ENCODE data around the gene VARS2. TPM values are rescaled to one million over a fixed set of nuclear protein-coding genes. Genes with fewer than 3 reads are reported as not detected.
"Not testable (repeated sequence)": the region's sequence is repeated elsewhere in the genome, so short reads cannot be mapped to it uniquely, and the experiment has no call there.

VARS2 gene
- polyA plus RNA-seq, 1 experiment: 16.1 TPM

DNA sequence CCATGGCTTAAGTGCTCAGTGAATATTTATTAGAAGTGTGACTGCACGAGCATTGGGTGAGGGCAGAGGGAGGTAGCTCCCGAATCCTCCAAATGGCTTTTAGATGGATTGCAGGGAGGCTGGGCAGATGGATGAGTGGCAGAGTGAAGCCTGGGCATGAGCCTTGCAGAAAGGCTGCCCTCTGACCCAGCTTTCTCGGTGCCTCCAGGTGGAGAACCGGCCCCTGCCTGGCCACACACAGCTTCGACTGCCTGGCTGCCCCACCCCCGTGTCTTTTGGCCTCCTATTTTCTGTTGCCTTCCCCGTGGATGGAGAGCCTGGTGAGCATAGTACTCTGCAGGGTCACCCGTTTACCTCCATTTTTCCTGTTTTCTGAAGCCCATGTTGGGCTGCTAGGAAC is 3.4 kb downstream of the VARS2 start:
- no peak for TF ChIP-seq CTCF (IDR thresholded peaks at IDR 0.05; ENCODE audit: insufficient read depth, low read depth, low read length)
- CTCF ChIA-PET: interaction anchor here (1.1 to 12.2 kb wide), 9 partner anchors 8 to 210 kb away, joined by 3 to 194 read pairs (median 42); no protein-coding TSS in a partner anchor
- peaks cover 27% of the 10 kb centered on the region for H3K36me3 ChIP-seq (ENCODE audit: control insufficient read depth, insufficient read depth, low read length)
- no peaks in the 10 kb centered on the region for H3K27me3 ChIP-seq (ENCODE audit: control insufficient read depth, insufficient read depth, low read length)
- no peak for DNase-seq (ENCODE audit: low read depth)
- no peak overlapping the region for H3K4me3 ChIP-seq (ENCODE audit: low read depth, low read length)
- POLR2A ChIA-PET: no interaction called here

DNA sequence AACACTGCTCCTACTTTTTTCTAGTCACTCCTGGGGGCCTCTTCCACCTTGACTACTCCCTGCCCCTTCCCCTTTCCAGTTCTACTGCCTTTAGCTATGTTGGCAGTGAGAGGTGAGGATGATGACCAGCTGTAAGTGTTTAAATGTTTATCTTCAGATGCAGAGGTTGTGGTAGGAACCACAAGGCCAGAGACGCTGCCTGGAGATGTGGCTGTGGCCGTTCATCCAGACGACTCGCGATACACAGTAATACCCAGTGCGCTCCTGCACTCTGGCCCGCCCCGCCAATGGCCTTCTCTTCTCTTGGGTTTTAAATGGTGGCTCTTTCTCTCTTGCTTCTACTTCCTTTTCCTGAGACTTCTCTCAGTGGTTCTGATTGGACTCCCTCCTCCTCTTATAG is 4.6 kb downstream of the VARS2 start:
- Histone ChIP-seq H3K4me3 (ENCODE audit: low read depth, low read length) (no peak overlapping the region), H3K27me3 (ENCODE audit: control insufficient read depth, insufficient read depth, low read length) (no peaks in the 10 kb centered on the region), H3K36me3 (ENCODE audit: control insufficient read depth, insufficient read depth, low read length) (peaks cover 30% of the 10 kb centered on the region)
- TF ChIP-seq CTCF (IDR thresholded peaks at IDR 0.05; ENCODE audit: insufficient read depth, low read depth, low read length): no peak
- CTCF ChIA-PET: interaction anchor here (0.6 to 12.2 kb wide), 11 partner anchors 12 to 174 kb away, joined by 3 to 194 read pairs (median 4); partner anchors contain the start of gene SFTA2
- DNase-seq (ENCODE audit: low read depth): no peak
- POLR2A ChIA-PET: no interaction called here

- H3K4me3 ChIP-seq (ENCODE audit: low read depth, low read length): no peak overlapping the region
- TF ChIP-seq CTCF (IDR thresholded peaks at IDR 0.05; ENCODE audit: insufficient read depth, low read depth, low read length): no peak
- ChIA-PET CTCF (interaction anchor here (1.2 to 2.0 kb wide), 2 partner anchors 10 to 157 kb away, joined by 3 to 7 read pairs; no protein-coding TSS in a partner anchor), POLR2A (no interaction called here)
- DNase-seq (ENCODE audit: low read depth): no peak
- H3K27me3 ChIP-seq (ENCODE audit: control insufficient read depth, insufficient read depth, low read length): no peaks in the 10 kb centered on the region
- H3K36me3 ChIP-seq (ENCODE audit: control insufficient read depth, insufficient read depth, low read length): peaks cover 31% of the 10 kb centered on the region
Observed at GRCh38 chr6:30922447-30922852, 8.4 kb downstream of the VARS2 start.

DNA sequence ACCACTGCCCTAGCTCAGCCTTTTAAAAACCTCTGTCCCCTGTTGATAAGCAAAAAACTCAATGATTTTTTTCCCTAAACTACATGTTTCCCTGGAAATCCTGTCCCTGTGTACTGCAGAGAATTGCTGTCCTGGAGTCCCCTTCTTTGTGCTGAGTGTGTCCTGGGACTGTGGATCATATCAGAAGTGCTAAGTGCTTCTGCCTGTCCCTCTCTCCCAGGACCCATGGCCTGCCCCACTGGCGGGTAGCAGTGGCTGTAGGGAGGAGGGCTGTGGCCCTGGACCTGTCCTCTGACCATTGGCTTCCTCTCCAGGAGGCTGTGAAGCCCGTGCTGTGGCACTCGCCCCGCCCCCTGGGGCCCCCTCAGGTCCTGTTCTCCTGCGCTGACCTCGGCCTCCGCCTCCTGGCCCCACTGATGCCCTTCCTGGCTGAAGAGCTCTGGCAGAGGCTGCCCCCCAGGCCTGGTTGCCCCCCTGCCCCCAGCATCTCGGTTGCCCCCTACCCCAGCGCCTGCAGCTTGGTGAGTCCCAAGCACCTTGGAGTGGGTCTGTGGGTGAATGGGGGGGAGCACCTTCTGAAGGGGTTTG is 10.1 kb downstream of the VARS2 start:
- DNase-seq (ENCODE audit: low read depth); H3K4me3 ChIP-seq (ENCODE audit: low read depth, low read length); H3K27me3 ChIP-seq (ENCODE audit: control insufficient read depth, insufficient read depth, low read length); POLR2A ChIA-PET: not testable (repeated sequence)
- CTCF ChIA-PET: interaction anchor here (1.2 to 4.3 kb wide), 5 partner anchors 8 to 163 kb away, joined by 3 to 33 read pairs (median 5); no protein-coding TSS in a partner anchor
- peaks cover 29% of the 10 kb centered on the region for H3K36me3 ChIP-seq (ENCODE audit: control insufficient read depth, insufficient read depth, low read length)

DNA sequence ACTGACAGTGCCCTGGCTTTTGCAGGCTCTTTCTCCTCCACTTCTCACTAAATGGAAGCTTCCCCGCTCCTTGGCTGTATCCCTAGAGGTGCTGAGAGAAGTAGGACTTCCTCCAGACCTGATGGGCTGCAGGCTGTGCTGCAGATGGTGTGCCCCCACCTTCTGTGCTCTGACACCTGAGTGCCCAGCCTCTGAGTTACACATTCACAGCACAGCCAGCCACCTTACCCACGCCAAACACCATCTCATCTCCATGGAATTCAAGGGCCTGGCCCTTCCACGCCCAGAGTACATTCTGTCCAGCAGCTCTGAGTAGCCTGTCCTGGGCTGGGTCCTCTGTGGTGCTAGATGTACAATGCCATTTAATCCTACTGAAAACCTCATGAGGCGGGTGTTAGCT is 12.6 kb downstream of the VARS2 start:
- TF ChIP-seq CTCF (IDR thresholded peaks at IDR 0.05; ENCODE audit: insufficient read depth, low read depth, low read length): no peak
- H3K36me3 ChIP-seq (ENCODE audit: control insufficient read depth, insufficient read depth, low read length): peaks cover 16% of the 10 kb centered on the region
- no peaks in the 10 kb centered on the region for H3K27me3 ChIP-seq (ENCODE audit: control insufficient read depth, insufficient read depth, low read length)
- POLR2A ChIA-PET: no interaction called here
- CTCF ChIA-PET: interaction anchor here (0.5 to 4.3 kb wide), 7 partner anchors 11 to 159 kb away, joined by 3 to 33 read pairs (median 4); partner anchors contain the start of gene MUCL3
- DNase-seq (ENCODE audit: low read depth): no peak
- H3K4me3 ChIP-seq (ENCODE audit: low read depth, low read length): no peak overlapping the region

- DNase-seq (ENCODE audit: low read depth); H3K27me3 ChIP-seq (ENCODE audit: control insufficient read depth, insufficient read depth, low read length); POLR2A ChIA-PET; H3K4me3 ChIP-seq (ENCODE audit: low read depth, low read length): not testable (repeated sequence)
- peaks cover 13% of the 10 kb centered on the region for H3K36me3 ChIP-seq (ENCODE audit: control insufficient read depth, insufficient read depth, low read length)
- CTCF ChIA-PET: interaction anchor here (1.1 to 4.3 kb wide), 4 partner anchors 11 to 159 kb away, joined by 3 to 33 read pairs (median 4); no protein-coding TSS in a partner anchor
Observed at GRCh38 chr6:30927080-30927479, 13.0 kb downstream of the VARS2 start.
